Neural cell (in vitro differentiated cells): Measurements from ENCODE around the gene OR52K1. TPM values are rescaled to one million over a fixed set of nuclear protein-coding genes. Genes with fewer than 3 reads are reported as not detected.

Experiments
- H2AFZ ChIP-seq: fragments of 200-600, 300-800 bp; sonication (generic), shearing (Covaris generic); 2 replicates; pipeline ENCODE4 v1.6.0; 2014; ENCODE audit warnings: low read depth, mild to moderate bottlenecking, antibody characterized with exemption, low read length, moderate library complexity
- H3F3A ChIP-seq: fragments of 200-600 bp; shearing (Covaris generic); 2 replicates; pipeline ENCODE4 v1.6.1; 2016; ENCODE audit warnings: mild to moderate bottlenecking, moderate library complexity, mixed read lengths, antibody characterized with exemption, low read length; ENCODE audit not compliant: insufficient read depth, poor library complexity, severe bottlenecking
- H3K27ac ChIP-seq: fragments of 200-600, 300-800 bp; sonication (generic), shearing (Covaris generic); 2 replicates; pipeline ENCODE4 v1.5.1; 2014; ENCODE audit warnings: mild to moderate bottlenecking, low read length, moderate library complexity
- H3K27me3 ChIP-seq: fragments of 300-800, 200-600 bp; sonication (generic), shearing (Covaris generic); 2 replicates; pipeline ENCODE4 v1.6.0; 2014; ENCODE audit warnings: mild to moderate bottlenecking, low read depth, low read length, moderate library complexity; ENCODE audit not compliant: insufficient read depth
- H3K36me3 ChIP-seq: fragments of 300-800, 200-600 bp; sonication (generic), shearing (Covaris generic); 2 replicates; pipeline ENCODE4 v1.5.1; 2014; ENCODE audit warnings: mild to moderate bottlenecking, antibody characterized with exemption, low read length, moderate library complexity; ENCODE audit not compliant: insufficient read depth
- H3K4me2 ChIP-seq: fragments of 300-800, 200-600 bp; sonication (generic), shearing (Covaris generic); 2 replicates; pipeline ENCODE4 v1.6.0; 2014; ENCODE audit warnings: mild to moderate bottlenecking, low read length
- H3K4me3 ChIP-seq: fragments of 300-800, 200-600 bp; sonication (generic), shearing (Covaris generic); 2 replicates; pipeline ENCODE4 v1.5.1; 2014; ENCODE audit warnings: mild to moderate bottlenecking, low read length, moderate library complexity
- H3K79me2 ChIP-seq: fragments of 200-600 bp; shearing (Covaris generic); replicated peaks from 2 replicates; pipeline ENCODE4 v1.6.0; 2014; ENCODE audit warnings: mild to moderate bottlenecking, low read length, moderate library complexity; ENCODE audit not compliant: insufficient read depth
- H3K9ac ChIP-seq: fragments of 300-800, 200-600 bp; sonication (generic), shearing (Covaris generic); 2 replicates; pipeline ENCODE4 v1.6.1; 2016; ENCODE audit warnings: mild to moderate bottlenecking, low read length, mixed read lengths
- H3K9me2 ChIP-seq: fragments of 200-600 bp; shearing (Covaris generic); 2 replicates; pipeline ENCODE4 v1.6.1; 2016; ENCODE audit warnings: mild to moderate bottlenecking, low read length, mixed read lengths; ENCODE audit not compliant: insufficient read depth
- H3K9me3 ChIP-seq: fragments of 200-600, 300-800 bp; sonication (generic), shearing (Covaris generic); 2 replicates; pipeline ENCODE4 v1.6.1; 2016; ENCODE audit warnings: mild to moderate bottlenecking, mixed run types, low read length, moderate library complexity, mixed read lengths
- H4K20me1 ChIP-seq: fragments of 200-600 bp; shearing (Covaris generic); 2 replicates; pipeline ENCODE4 v1.6.1; 2016; ENCODE audit warnings: mild to moderate bottlenecking, mixed run types; ENCODE audit not compliant: insufficient read depth
- EP300 ChIP-seq: fragments of 450-650 bp; conservative IDR thresholded peaks from 2 replicates; pipeline ENCODE4 v1.6.1; 2014; ENCODE audit warnings: antibody characterized with exemption, mild to moderate bottlenecking, moderate library complexity; ENCODE audit not compliant: poor library complexity, severe bottlenecking
- EZH2 ChIP-seq: fragments of 200-600, 300-800 bp; shearing (Covaris generic), sonication (generic); IDR thresholded peaks from 2 replicates; pipeline ENCODE4 v1.6.1; 2014; ENCODE audit warnings: antibody characterized with exemption, low read length, borderline replicate concordance, mild to moderate bottlenecking; ENCODE audit not compliant: insufficient read depth, poor library complexity, severe bottlenecking
- MXI1 ChIP-seq: fragments of 450-650 bp; conservative IDR thresholded peaks from 2 replicates; pipeline ENCODE4 v1.6.1; 2014; ENCODE audit warnings: antibody characterized with exemption, mild to moderate bottlenecking; ENCODE audit not compliant: poor library complexity, severe bottlenecking
- POLR2AphosphoS5 ChIP-seq: IDR thresholded peaks from 2 replicates; pipeline ENCODE4 v1.6.1; 2012
- RAD21 ChIP-seq: fragments of 450-650 bp; conservative IDR thresholded peaks from 2 replicates; pipeline ENCODE4 v1.6.1; 2014; ENCODE audit warnings: antibody characterized with exemption, mild to moderate bottlenecking, moderate library complexity
- SMC3 ChIP-seq: fragments of 450-650 bp; conservative IDR thresholded peaks from 2 replicates; pipeline ENCODE4 v1.6.1; 2014; ENCODE audit warnings: antibody characterized with exemption, mild to moderate bottlenecking, moderate library complexity; ENCODE audit not compliant: poor library complexity
- TAF1 ChIP-seq: IDR thresholded peaks from 2 replicates; pipeline ENCODE4 v1.6.1; 2012; ENCODE audit warnings: low read depth
- polyA plus RNA-seq: library from polyadenylated mRNA; depleted of rRNA; stranded (reverse); fragments of >200 nt; gene quantifications from 2 replicates; pipeline ENCODE4 v1.2.3, GENCODE V29; 2014
- TF ChIP-seq, protein P1 (sequence below): IDR thresholded peaks from 2 replicates; pipeline ENCODE4 v1.6.1; 2012; ENCODE audit warnings: borderline replicate concordance
- TF ChIP-seq, protein P2 (sequence below): fragments of 450-650 bp; IDR thresholded peaks from 2 replicates; pipeline ENCODE4 v1.5.1; 2014; ENCODE audit warnings: antibody characterized with exemption, mild to moderate bottlenecking, moderate library complexity; ENCODE audit not compliant: poor library complexity, severe bottlenecking

OR52K1 gene
- polyA plus RNA-seq, 1 donor from 2014 or later = not detected

DNA sequence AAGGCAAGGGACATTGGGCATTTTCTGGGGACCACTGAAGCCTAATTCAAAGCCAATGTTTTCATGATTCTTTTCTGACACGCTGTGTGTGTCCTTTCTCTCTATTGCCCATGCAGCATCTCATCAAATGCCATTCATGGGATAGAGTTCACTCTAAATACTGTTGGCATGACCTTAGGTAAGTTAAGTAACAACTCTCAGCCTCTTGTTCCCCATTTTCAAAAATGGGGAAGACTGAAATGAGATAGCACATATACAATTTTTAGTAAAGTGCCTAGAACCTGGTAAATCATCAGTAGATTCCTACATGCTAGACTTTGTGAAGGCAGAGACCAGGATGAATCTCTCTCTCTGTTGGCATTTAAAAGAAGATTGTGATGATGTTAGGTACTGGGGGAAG lies 46.0 kb upstream of the OR52K1 start:
- H2AFZ ChIP-seq = no peak overlapping the region
- no peak for TF ChIP-seq RAD21
- TF ChIP-seq MXI1 = no peak
- H3K9me3 ChIP-seq = no peaks in the 10 kb centered on the region
- no peak overlapping the region for H3K9ac ChIP-seq
- no peaks in the 10 kb centered on the region for H3F3A ChIP-seq
- no peaks in the 10 kb centered on the region for H3K79me2 ChIP-seq
- H3K4me2 ChIP-seq = no peak overlapping the region
- H3K9me2 ChIP-seq = no peaks in the 10 kb centered on the region
- no peak overlapping the region for H3K27ac ChIP-seq
- H3K27me3 ChIP-seq = no peaks in the 10 kb centered on the region
- H3K4me3 ChIP-seq = no peak overlapping the region
- H3K36me3 ChIP-seq = no peaks in the 10 kb centered on the region
- H4K20me1 ChIP-seq = no peaks in the 10 kb centered on the region

DNA sequence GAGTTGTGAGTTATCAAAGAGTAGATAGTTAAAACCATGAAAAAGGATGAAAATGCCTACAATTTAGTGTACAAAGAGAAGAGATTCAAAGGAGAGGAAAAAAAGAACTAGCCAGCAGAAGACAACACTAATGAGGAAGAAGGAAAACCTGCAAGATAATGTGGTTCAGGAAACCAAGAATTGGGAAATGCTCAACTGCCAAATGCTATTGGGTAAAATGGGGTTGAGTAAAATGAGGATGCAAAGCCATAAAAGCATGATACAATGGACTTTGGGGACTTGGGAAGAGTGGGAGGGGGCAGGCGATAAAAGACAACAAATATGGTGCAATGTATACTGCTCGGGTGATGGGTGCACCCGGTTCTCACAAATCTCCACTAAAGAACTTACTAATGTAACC lies 40.9 kb upstream of the OR52K1 start:
- H3K9me3 ChIP-seq = no peaks in the 10 kb centered on the region
- H3K9ac ChIP-seq = no peak overlapping the region
- H3K27me3 ChIP-seq = no peaks in the 10 kb centered on the region
- H3K4me3 ChIP-seq = no peak overlapping the region
- no peaks in the 10 kb centered on the region for H3K36me3 ChIP-seq
- no peak overlapping the region for H2AFZ ChIP-seq
- no peaks in the 10 kb centered on the region for H3K9me2 ChIP-seq
- TF ChIP-seq POLR2AphosphoS5 = no peak
- TF ChIP-seq TAF1 = no peak
- TF ChIP-seq EP300 = no peak
- no peak for TF ChIP-seq EZH2
- no peak for TF ChIP-seq SMC3
- no peak for TF ChIP-seq MXI1
- TF ChIP-seq, protein P1, sequence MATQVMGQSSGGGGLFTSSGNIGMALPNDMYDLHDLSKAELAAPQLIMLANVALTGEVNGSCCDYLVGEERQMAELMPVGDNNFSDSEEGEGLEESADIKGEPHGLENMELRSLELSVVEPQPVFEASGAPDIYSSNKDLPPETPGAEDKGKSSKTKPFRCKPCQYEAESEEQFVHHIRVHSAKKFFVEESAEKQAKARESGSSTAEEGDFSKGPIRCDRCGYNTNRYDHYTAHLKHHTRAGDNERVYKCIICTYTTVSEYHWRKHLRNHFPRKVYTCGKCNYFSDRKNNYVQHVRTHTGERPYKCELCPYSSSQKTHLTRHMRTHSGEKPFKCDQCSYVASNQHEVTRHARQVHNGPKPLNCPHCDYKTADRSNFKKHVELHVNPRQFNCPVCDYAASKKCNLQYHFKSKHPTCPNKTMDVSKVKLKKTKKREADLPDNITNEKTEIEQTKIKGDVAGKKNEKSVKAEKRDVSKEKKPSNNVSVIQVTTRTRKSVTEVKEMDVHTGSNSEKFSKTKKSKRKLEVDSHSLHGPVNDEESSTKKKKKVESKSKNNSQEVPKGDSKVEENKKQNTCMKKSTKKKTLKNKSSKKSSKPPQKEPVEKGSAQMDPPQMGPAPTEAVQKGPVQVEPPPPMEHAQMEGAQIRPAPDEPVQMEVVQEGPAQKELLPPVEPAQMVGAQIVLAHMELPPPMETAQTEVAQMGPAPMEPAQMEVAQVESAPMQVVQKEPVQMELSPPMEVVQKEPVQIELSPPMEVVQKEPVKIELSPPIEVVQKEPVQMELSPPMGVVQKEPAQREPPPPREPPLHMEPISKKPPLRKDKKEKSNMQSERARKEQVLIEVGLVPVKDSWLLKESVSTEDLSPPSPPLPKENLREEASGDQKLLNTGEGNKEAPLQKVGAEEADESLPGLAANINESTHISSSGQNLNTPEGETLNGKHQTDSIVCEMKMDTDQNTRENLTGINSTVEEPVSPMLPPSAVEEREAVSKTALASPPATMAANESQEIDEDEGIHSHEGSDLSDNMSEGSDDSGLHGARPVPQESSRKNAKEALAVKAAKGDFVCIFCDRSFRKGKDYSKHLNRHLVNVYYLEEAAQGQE = no peak
- TF ChIP-seq RAD21 = no peak
- TF ChIP-seq, protein P2, sequence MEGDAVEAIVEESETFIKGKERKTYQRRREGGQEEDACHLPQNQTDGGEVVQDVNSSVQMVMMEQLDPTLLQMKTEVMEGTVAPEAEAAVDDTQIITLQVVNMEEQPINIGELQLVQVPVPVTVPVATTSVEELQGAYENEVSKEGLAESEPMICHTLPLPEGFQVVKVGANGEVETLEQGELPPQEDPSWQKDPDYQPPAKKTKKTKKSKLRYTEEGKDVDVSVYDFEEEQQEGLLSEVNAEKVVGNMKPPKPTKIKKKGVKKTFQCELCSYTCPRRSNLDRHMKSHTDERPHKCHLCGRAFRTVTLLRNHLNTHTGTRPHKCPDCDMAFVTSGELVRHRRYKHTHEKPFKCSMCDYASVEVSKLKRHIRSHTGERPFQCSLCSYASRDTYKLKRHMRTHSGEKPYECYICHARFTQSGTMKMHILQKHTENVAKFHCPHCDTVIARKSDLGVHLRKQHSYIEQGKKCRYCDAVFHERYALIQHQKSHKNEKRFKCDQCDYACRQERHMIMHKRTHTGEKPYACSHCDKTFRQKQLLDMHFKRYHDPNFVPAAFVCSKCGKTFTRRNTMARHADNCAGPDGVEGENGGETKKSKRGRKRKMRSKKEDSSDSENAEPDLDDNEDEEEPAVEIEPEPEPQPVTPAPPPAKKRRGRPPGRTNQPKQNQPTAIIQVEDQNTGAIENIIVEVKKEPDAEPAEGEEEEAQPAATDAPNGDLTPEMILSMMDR = no peak
- H3K79me2 ChIP-seq = no peaks in the 10 kb centered on the region
- no peak overlapping the region for H3K4me2 ChIP-seq
- H3K27ac ChIP-seq = no peak overlapping the region
- H4K20me1 ChIP-seq = no peaks in the 10 kb centered on the region
- no peaks in the 10 kb centered on the region for H3F3A ChIP-seq
